NB4 (cell line): ENCODE data around the gene WNT7B.

Experiments
- MYC ChIP-seq: IDR thresholded peaks from 2 replicates; pipeline ENCODE4 v1.6.1; 2011; ENCODE audit warnings: low read depth, low read length
- POLR2A ChIP-seq: IDR thresholded peaks from 2 replicates; pipeline ENCODE4 v1.6.1; 2011; ENCODE audit warnings: mild to moderate bottlenecking; ENCODE audit not compliant: insufficient read length; ENCODE audit errors: extremely low read depth
- TF ChIP-seq, protein P1 (sequence below): IDR thresholded peaks from one replicate; pipeline ENCODE4 v1.5.1; 2012; ENCODE audit warnings: low read depth, low read length

DNA sequence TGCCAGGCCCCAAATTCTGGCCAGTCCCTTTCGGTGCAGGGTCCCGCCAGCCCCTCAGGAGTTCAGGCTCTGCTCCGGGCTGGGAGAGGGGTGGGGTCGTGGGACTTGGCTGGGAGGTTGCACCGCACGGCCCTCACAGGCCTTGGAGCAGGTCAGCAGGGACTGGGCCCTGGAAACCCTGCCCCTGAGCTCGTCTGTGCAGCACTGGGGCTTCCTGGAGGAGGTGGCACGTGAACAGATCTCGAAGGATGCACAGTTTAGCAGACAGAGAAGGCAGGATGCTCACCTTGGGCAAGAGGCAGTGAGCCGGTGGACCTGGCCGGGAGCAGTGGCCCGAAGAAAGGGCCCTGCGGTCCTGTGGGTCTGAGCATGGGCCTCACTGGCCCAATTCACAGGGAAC is 70.0 kb downstream of the WNT7B start:
- TF ChIP-seq, protein P1, sequence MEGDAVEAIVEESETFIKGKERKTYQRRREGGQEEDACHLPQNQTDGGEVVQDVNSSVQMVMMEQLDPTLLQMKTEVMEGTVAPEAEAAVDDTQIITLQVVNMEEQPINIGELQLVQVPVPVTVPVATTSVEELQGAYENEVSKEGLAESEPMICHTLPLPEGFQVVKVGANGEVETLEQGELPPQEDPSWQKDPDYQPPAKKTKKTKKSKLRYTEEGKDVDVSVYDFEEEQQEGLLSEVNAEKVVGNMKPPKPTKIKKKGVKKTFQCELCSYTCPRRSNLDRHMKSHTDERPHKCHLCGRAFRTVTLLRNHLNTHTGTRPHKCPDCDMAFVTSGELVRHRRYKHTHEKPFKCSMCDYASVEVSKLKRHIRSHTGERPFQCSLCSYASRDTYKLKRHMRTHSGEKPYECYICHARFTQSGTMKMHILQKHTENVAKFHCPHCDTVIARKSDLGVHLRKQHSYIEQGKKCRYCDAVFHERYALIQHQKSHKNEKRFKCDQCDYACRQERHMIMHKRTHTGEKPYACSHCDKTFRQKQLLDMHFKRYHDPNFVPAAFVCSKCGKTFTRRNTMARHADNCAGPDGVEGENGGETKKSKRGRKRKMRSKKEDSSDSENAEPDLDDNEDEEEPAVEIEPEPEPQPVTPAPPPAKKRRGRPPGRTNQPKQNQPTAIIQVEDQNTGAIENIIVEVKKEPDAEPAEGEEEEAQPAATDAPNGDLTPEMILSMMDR: no peak
- TF ChIP-seq POLR2A: no peak
- TF ChIP-seq MYC: no peak
